OCI-LY3 (cell line): ENCODE results near the gene IL1RAPL1.
A peak's percentile ranks its signal among the peaks of the same experiment; 100 is the strongest.

Experiments used
- H2AFZ ChIP-seq: fragments of 200-600, 300-600 bp; shearing (Covaris generic); 2 replicates; pipeline ENCODE4 v1.6.0; 2014; ENCODE audit warnings: antibody characterized with exemption, low read depth, low read length
- H3K27ac ChIP-seq: fragments of 200-600, 300-600 bp; sonication (generic); 2 replicates; pipeline ENCODE4 v1.5.1; 2014; ENCODE audit warnings: mild to moderate bottlenecking, low read length, moderate library complexity, mixed read lengths
- H3K27me3 ChIP-seq: fragments of 200-600, 300-600 bp; sonication (generic); 2 replicates; pipeline ENCODE4 v1.6.1; 2014; ENCODE audit warnings: low read depth, low read length, mixed read lengths
- H3K36me3 ChIP-seq: fragments of 200-600, 300-600 bp; sonication (generic); replicated peaks from 2 replicates; pipeline ENCODE3; 2014; ENCODE audit warnings: low read depth, low read length, mixed read lengths
- H3K4me1 ChIP-seq: fragments of 300-600, 200-600 bp; sonication (generic); 2 replicates; pipeline ENCODE4 v1.6.1; 2014; ENCODE audit warnings: low read length, mixed read lengths
- H3K4me2 ChIP-seq: fragments of 200-600, 300-600 bp; sonication (generic); 2 replicates; pipeline ENCODE4 v1.6.1; 2014; ENCODE audit warnings: low read length, mixed read lengths
- H3K4me3 ChIP-seq: fragments of 300-600, 200-600 bp; sonication (generic); 2 replicates; pipeline ENCODE4 v1.5.1; 2014; ENCODE audit warnings: antibody characterized with exemption, mild to moderate bottlenecking, low read length, moderate library complexity
- H3K79me2 ChIP-seq: fragments of 300-600, 200-600 bp; shearing (Covaris generic); 2 replicates; pipeline ENCODE4 v1.6.1; 2014; ENCODE audit warnings: mild to moderate bottlenecking, low read length, mixed read lengths
- H3K9ac ChIP-seq: fragments of 300-600, 200-600 bp; shearing (Covaris generic); 2 replicates; pipeline ENCODE4 v1.6.0; 2014; ENCODE audit warnings: mild to moderate bottlenecking, low read length, moderate library complexity
- H3K9me3 ChIP-seq: fragments of 200-600, 300-600 bp; shearing (Covaris generic); 2 replicates; pipeline ENCODE4 v1.6.1; 2014; ENCODE audit warnings: low read length, mixed read lengths; ENCODE audit not compliant: insufficient read depth
- H4K20me1 ChIP-seq: fragments of 200-600, 300-600 bp; sonication (generic); 2 replicates; pipeline ENCODE4 v1.6.1; 2016; ENCODE audit warnings: low read length, mixed read lengths; ENCODE audit not compliant: insufficient read depth
- CTCF ChIP-seq: fragments of 200-600, 300-600 bp; sonication (generic); IDR thresholded peaks from 2 replicates; pipeline ENCODE4 v1.5.1; 2014; ENCODE audit warnings: antibody characterized with exemption, low read length, low read depth
- EZH2phosphoT487 ChIP-seq: fragments of 200-600 bp; shearing (Covaris generic); IDR thresholded peaks from 2 replicates; pipeline ENCODE4 v1.6.1; 2018; ENCODE audit warnings: antibody characterized with exemption, mixed run types, low read depth

IL1RAPL1 gene

GRCh38 chrX:29478336-29479069, 891.3 kb downstream of the IL1RAPL1 start:
- peak; percentile 54 for TF ChIP-seq CTCF
- no peak for TF ChIP-seq EZH2phosphoT487
- Histone ChIP-seq H3K4me2 (peak overlapping the region; percentile 91), H3K36me3 (no peaks in the 10 kb centered on the region)

GRCh38 chrX:29487214-29487613, 900.0 kb downstream of the IL1RAPL1 start:
- peaks cover 18% of the 10 kb centered on the region for H3K4me1 ChIP-seq
- no peak overlapping the region for H3K4me3 ChIP-seq
- H4K20me1 ChIP-seq, result no peaks in the 10 kb centered on the region
- H3K9ac ChIP-seq, result no peak overlapping the region
- no peaks in the 10 kb centered on the region for H3K27me3 ChIP-seq
- H3K9me3 ChIP-seq, result no peaks in the 10 kb centered on the region
- H3K79me2 ChIP-seq, result no peaks in the 10 kb centered on the region
- no peak overlapping the region for H3K27ac ChIP-seq
- no peak overlapping the region for H2AFZ ChIP-seq
- no peaks in the 10 kb centered on the region for H3K36me3 ChIP-seq
- no peak for TF ChIP-seq EZH2phosphoT487
- TF ChIP-seq CTCF, result no peak
- H3K4me2 ChIP-seq, result no peak overlapping the region

More at GRCh38 chrX:29478336-29479069, 891.3 kb downstream of the IL1RAPL1 start:
- peak overlapping the region; percentile 92 for H2AFZ ChIP-seq
- H3K27ac ChIP-seq, result 0 out of 2 replicates have a peak overlapping the region, but pooled peaks have one; percentile 25
- peak overlapping the region; percentile 79 for H3K4me3 ChIP-seq
- H3K79me2 ChIP-seq, result no peaks in the 10 kb centered on the region
- H3K4me1 ChIP-seq, result peaks cover 2% of the 10 kb centered on the region; the same call in 1 of the 2 replicates
- no peaks in the 10 kb centered on the region for H3K27me3 ChIP-seq
- no peaks in the 10 kb centered on the region for H3K9me3 ChIP-seq
- peak overlapping the region; percentile 52 for H3K9ac ChIP-seq
- no peaks in the 10 kb centered on the region for H4K20me1 ChIP-seq

GRCh38 chrX:29487714-29488113, 900.5 kb downstream of the IL1RAPL1 start:
- Histone ChIP-seq H3K9me3 (no peaks in the 10 kb centered on the region), H3K27me3 (no peaks in the 10 kb centered on the region), H3K4me1 (peaks cover 18% of the 10 kb centered on the region), H3K9ac (no peak overlapping the region), H4K20me1 (no peaks in the 10 kb centered on the region), H3K79me2 (no peaks in the 10 kb centered on the region), H2AFZ (no peak overlapping the region), H3K27ac (no peak overlapping the region), H3K4me3 (no peak overlapping the region), H3K4me2 (no peak overlapping the region), H3K36me3 (no peaks in the 10 kb centered on the region)
- TF ChIP-seq CTCF (no peak), EZH2phosphoT487 (no peak)

GRCh38 chrX:29488919-29489318, 901.7 kb downstream of the IL1RAPL1 start:
- no peak overlapping the region for H3K4me3 ChIP-seq
- H3K4me2 ChIP-seq, result peak overlapping the region; percentile 30
- no peak overlapping the region; the same call in 1 of the 2 replicates for H3K27ac ChIP-seq
- H3K79me2 ChIP-seq, result no peaks in the 10 kb centered on the region
- TF ChIP-seq EZH2phosphoT487 (no peak), CTCF (no peak)
- no peak overlapping the region for H3K9ac ChIP-seq
- peaks cover 18% of the 10 kb centered on the region for H3K4me1 ChIP-seq
- H2AFZ ChIP-seq, result no peak overlapping the region
- no peaks in the 10 kb centered on the region for H4K20me1 ChIP-seq
- no peaks in the 10 kb centered on the region for H3K27me3 ChIP-seq
- H3K36me3 ChIP-seq, result no peaks in the 10 kb centered on the region
- no peaks in the 10 kb centered on the region for H3K9me3 ChIP-seq
